ENCODE data around the gene SDHA.
"Not testable (repeated sequence)": the region's sequence is repeated elsewhere in the genome, so short reads cannot be mapped to it uniquely, and the experiment has no call there.

The SDHA gene

DNA sequence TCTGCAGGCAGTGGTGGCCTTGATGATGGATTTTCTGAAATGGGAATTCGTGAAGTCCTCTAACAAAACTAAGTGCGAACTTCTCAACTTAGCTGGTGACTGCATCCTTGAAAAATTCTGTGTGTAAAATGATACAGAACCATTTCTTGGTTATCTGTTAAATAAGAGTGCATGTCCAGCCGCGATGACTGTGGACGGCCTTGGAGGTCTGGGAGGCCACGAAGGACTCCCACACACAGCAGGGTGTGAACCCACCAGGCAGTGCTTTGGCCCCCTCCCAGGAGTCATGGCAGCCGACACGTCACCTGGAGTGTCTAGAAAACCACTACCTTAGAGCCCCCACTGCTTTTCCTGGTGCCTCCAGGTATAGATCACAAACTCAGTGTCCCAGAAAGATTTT, 85.6 kb downstream of the SDHA start:
- DNase-seq = not testable (repeated sequence)

DNA sequence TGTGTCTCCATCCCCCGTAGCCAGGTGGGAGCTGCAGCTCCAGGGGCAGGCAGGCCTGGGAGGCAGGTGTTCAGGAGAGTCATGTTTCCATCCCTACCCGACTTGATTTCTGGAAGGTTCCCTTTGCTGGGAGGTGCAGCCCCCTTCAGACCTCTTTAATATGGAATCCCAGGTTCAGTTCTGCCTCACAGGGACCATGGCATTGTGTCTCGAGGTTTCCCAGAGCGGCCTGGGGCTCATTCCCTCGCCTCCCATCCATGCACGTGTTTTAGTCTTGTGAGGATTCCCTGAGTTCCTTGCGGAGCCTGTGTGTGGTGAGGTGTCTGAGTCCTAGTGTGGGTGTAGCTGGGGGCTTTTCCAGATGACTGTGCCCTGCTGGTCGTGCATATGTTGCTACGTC, 86.9 kb downstream of the SDHA start:
- DNase-seq = no peak

DNA sequence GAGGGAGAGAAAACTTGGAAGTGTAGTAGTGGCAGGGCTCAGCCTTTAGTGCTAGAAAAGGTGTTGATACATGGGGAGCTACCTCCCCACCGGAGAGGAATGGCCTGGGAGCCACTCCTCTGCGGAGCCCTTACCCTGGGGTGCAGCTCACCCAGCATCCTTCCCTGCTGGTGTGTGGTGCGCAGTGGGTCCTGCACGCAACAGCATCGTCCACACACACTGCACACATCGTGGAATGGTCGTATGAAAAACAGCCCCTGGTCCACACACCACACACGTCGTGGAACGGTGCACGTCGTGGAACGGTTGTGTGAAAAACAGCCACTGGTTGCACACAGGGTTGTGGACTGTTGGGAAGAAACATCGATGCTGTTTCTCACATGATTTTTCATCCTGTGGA, 87.3 kb downstream of the SDHA start:
- DNase-seq = no peak

DNA sequence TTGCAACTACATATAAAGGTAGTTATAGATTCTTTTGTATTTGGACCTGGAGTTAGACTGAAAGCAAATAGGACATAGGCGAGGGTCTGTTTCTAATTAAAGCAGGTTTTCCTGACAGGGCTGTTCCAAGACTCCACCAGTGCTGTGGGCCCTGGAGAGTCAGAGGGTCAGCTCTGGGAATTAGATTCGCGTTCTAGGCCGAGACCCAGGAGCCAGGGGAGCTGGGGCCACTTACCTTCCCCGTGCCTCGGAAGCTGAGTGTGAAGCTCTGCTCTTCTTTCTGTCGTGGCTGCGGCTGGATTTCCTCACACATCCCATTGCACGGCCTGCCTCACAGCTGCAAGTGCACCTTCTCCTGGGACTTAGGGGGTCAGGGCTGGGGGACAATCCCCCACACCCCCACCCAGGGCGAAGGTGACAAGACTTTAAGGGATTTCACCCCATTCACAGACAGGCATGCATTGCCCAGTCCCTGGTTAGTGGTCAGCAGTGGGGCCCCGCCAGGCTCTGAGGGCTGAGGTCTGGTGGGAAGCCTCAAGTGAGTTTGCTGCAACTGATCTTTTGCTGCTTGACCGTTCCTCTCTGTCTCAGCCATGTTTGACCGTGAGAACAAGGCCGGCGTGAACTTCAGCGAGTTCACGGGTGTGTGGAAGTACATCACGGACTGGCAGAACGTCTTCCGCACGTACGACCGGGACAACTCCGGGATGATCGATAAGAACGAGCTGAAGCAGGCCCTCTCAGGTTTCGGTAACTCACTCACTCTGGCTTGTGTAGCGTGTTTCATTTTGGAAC, 88.1 kb downstream of the SDHA start:
- no peak for DNase-seq
